NCI-H2227 (cell line): Measurements from ENCODE around the gene ARCN1.

Experiments
- DNase-seq: peaks from one replicate; lab custom pipeline; 2025; ENCODE audit not compliant: unreplicated experiment; lab: John Stamatoyannopoulos, UW

ARCN1 gene

GRCh38 chr11:118620529-118621070, 48.4 kb downstream of the ARCN1 start:
- no peak for DNase-seq

- DNase-seq: peak; percentile 84
Measured at GRCh38 chr11:118621071-118621783, 49.0 kb downstream of the ARCN1 start.

DNA sequence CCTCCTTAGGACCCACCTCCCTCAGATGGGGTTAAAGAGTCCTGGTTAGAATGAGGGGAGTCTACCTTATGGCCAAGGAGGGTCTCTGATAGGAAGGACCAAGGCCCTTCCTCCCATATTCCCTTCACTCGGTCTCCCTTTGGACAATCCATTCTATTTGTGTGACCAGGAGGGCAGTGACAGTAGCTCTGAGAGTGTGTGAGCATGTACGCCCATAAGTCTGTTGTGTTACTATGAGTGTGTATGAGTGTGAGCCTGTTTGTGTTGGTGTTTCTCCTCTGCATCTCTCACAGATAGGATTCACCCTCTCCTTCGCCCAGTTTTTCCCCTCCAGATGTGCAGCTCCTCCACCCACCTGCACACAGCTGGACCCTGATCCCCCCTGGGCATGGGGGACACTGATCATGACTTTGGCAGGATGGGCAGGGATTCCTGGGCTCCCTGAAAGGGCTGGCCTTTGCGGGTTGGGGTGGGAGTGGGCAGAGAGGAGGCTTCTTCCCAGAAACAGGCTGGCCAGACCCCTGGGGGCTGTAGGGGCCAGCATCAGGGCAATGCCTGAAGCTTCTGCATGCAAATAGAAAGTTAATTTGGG, 49.7 kb downstream of the ARCN1 start:
- no peak for DNase-seq

GRCh38 chr11:118622376-118623268, 50.4 kb downstream of the ARCN1 start:
- peak; percentile 65 for DNase-seq

- peak; percentile 20 for DNase-seq
Measured at GRCh38 chr11:118623269-118623655, 51.1 kb downstream of the ARCN1 start.

DNA sequence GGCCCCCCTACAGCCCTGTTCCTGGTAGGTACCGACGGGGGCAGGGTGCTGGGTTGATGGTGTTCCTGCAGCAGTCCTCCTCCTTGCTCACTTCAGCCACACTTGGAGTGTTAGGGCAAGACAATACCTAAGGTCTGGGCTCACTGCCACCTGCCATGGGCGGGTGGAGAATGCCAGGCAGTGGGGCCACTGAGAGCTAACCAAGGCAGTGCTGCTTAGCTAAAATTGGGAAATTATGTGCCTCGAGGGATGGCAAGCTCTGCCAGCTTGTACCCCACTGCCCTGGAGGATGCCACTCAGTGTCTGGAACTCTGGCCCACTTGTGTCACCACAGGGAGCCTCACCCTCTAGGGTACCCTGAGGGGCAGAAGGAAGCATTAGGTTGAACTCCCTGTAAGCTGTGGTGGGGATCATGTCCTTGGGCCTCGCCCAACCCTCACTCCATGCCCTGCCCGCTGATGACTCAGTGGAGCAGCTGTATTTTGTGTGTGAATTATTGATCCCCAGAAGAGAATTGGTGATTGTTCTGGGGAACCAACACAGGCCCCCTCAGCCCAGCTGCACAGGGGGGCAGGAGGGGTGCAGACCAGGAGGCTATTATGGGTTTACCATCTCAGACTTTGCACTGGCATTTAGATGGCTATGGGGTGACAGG, 53.0 kb downstream of the ARCN1 start:
- no peak for DNase-seq

DNA sequence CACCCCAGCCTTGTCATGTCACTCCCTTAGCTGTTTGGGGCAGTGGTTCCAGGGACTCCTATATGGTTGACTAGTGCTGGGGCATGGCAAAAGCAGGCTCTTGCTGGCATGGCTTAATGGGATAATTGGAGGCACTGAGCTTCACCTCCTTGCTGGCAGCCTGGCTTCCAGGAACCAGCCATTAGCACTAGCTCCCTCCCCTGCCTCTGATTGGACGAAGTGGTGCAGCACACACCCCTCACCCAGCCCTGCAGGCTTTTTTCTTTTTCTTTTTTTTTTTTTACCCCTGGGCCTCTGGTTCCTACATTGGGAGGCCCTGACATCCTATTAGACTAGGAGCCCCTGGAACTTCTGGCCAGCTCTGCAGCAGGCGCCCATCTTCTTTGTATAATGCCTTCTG, 53.8 kb downstream of the ARCN1 start:
- DNase-seq: peak; percentile 70

DNA sequence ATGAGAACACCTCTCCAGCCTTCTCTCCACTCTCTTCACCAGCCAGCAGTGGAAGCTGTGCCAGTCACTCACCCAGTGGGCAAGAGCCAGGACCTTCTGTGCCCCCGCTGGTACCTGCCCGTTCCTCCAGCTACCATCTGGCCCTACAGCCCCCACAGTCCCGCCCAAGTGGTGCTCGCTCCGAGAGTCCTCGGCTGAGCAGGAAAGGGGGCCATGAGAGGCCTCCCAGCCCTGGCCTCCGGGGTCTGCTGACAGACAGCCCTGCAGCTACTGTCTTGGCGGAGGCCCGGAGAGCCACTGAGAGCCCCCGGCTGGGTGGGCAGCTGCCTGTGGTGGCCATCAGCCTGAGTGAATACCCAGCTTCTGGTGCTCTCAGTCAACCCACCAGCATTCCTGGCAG, 55.4 kb downstream of the ARCN1 start:
- no peak for DNase-seq

DNA sequence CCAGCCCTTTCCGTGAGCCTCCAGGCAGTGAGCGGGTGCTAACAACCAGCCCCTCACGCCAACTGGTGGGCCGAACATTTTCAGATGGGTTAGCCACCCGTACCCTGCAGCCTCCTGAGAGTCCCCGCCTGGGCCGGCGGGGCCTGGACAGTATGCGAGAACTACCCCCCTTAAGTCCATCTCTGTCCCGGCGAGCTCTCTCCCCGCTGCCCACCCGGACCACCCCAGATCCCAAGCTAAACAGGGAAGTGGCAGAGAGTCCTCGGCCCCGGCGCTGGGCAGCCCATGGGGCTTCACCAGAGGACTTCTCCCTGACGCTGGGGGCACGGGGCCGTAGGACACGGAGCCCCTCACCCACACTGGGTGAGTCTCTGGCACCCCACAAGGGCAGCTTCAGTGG, 55.8 kb downstream of the ARCN1 start:
- DNase-seq: no peak

DNA sequence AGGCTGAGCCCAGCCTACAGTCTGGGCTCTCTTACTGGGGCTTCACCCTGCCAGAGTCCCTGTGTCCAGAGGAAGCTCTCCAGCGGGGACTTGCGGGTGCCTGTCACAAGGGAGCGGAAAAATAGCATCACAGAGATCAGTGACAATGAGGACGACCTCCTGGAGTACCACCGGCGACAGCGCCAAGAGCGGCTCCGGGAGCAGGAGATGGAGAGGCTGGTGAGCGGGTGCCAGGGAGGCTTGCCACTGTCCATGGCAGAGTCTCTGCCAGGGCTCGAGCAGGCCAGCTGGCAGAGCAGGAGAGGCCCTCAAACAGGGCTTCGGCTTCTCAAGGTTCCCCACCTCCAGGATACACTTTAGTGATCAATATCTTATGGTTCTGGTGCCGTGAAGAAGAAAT, 56.2 kb downstream of the ARCN1 start:
- DNase-seq: no peak

GRCh38 chr11:118628861-118629549, 56.8 kb downstream of the ARCN1 start:
- DNase-seq: no peak

- DNase-seq: no peak
Measured at GRCh38 chr11:118629761-118630661, 57.8 kb downstream of the ARCN1 start.

DNA sequence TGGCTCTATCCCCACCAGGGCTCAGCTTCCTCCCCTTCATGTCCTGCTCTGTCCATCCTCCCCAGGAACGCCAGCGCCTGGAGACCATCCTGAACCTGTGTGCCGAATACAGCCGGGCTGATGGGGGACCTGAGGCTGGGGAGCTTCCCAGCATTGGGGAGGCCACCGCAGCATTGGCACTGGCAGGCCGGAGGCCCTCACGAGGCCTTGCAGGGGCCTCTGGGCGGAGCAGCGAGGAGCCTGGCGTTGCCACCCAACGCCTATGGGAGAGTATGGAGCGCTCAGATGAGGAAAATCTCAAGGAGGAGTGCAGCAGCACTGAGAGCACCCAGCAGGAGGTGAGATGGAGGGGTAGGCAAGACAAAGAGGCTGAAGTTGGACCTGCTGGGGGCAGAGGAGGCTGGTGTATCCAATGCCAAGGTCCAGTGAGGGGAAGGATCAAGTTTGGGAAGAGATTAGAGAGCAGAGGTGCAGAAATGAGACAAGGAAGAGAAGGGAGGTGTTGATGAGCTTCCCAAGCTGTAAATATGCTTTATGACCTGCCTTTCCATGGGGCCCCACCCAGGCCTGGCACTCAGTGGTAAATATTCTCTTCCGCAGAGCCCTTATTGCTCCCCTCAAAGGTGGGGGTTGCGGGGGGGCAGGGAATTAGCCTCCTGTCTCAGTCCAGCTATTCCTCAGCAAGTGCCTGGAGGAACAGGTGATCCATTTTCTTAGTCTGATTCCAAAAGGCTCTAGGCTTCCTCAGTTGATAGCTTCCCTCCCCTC, 59.1 kb downstream of the ARCN1 start:
- no peak for DNase-seq

DNA sequence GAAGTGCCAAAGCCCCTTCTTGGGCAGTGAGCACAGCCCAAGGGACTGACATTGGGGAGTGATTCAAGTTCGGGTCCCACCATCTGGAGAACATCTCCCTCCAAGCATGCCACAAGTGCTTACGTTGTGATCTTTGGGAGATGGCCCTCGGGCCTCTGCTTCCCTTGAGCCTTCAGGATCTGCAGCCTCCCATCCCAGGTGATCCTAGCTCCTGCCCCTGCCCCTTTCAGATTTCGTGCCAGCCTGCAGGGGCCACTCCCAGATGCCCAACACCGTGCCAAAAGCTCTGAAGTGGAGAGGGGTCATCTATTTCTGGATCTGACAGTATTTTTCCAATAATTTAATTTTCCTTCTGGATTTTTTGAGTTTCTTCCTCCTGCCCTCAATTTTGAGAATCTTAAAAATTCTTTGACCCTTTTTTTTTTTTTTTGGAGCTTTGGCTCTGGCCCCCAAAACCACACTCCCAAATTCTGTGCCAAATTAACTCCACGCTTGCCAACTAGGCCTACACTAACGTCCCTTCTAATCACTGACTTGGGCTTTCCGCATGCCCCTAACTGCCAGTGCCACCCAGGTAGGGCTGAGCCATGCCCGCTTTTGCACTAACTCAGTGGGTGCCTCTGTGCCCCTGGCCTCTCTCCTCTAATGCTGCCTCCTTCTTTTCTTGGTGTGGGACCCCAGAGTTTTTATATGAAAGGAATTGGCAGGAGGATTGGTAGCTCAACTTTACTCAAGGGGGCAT, 60.5 kb downstream of the ARCN1 start:
- DNase-seq: no peak

DNA sequence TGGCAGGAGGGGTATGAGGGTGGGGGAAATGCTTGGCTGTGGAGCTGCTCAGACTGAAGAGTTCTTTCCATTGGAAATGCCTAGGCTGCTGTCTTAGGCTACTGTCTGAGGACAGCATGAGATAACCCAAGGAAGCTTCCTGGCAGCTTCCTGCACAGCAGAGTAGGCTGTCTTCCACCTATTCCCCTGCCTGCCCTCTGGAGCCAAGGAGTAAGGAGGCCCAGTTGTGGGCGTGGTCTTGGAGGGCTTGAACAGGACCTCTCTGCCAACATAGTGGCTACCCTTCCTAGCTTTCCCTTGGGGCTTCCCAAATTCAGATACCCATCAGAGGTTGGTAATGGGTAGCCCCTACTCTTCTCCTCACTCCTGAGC, 61.1 kb downstream of the ARCN1 start:
- no peak for DNase-seq

DNA sequence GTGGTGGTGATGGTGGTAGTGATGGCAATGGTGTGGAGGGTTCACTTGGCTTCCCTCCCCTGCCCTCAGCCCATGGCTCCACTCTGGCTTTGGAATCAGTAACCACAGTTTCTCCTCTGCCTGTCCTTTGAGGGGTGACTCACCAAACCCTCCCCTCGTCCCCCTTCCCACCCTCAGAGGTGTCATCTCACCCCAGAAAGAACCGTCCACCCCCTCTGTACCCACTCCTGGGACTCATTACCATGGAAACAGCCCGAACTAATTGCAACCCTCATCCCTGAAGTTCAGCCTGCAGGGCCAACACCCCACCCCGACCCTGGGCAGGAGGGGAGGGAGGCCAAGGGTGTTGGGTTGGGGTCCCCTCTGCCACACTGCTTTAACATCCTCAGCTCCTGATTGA, 61.8 kb downstream of the ARCN1 start:
- DNase-seq: no peak

DNA sequence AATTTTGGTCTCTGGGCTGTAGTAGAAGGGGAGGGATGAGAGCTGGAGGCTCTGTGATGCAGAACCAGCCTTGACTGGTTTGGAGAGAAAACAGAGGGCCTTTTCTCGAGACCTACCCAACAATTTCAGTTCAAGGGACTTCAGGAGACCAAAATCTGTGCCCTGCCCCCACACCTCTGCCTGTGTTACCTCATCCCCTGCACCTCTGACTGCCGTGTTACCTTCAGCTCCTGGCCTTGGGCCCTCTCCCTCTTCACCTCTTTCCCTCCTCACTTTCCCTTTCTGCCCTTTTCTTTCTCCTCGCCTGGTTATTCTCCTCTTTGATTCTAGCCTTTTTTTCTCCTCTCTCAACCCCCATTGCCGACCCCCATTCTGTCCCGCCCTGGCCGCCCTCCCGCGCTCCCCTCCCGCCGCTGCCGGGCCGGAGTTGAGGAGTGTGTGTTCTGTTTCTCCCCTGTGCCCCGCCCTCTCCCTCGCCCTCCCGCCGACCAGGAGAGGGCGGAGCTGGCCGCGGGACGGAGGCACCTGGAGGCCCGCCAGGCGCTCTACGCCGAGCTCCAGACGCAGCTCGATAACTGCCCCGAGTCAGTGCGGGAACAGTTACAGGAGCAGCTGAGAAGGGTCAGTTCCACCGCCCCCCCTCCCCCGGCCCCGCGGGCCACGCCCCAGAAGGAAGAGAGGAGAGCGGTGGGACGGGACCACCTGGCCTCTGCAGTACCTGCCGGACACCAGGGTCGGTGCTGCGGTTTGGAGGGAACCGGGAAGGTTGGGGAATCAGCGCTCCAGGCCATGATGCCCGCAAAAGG, 62.4 kb downstream of the ARCN1 start:
- peak; percentile 86 for DNase-seq
